Stimulated activated naive B cell treated with anti-CD40 and anti-IgM and Interleukin-4, amounts not matched to agents 10 μg/mL and 1 μg/mL and 100 μg/mL, for 72 hours (primary cell): ENCODE data around the gene CYFIP2.

Experiments used
- ATAC-seq, 2 donors: fragments of 150-1000 bp; cut with Tn5 transposase; replicated peaks; 2 replicates each; pipeline ENCODE4 v1.10.0; 2021; ENCODE audit warnings: moderate library complexity in 1 of 2
- DNase-seq: peaks from one replicate; pipeline ENCODE4 v3.0.0; 2021
- H3K27ac Mint-ChIP-seq: one replicate; pipeline ENCODE4 v1.8.0; 2022; ENCODE audit warnings: mild to moderate bottlenecking, mixed read lengths
- H3K27me3 Mint-ChIP-seq, 2 donors: one replicate each; pipeline ENCODE4 v1.8.0; 2022; ENCODE audit warnings: mixed read lengths in 2 of 2
- H3K36me3 Mint-ChIP-seq, 2 donors: one replicate each; pipeline ENCODE4 v1.8.0; 2022; ENCODE audit warnings: mixed read lengths in 2 of 2, mild to moderate bottlenecking in 1 of 2
- H3K4me1 Mint-ChIP-seq, 2 donors: one replicate each; pipeline ENCODE4 v1.8.0; 2022; ENCODE audit warnings: mixed read lengths in 2 of 2, mild to moderate bottlenecking in 1 of 2
- H3K4me3 Mint-ChIP-seq, 2 donors: one replicate each; pipeline ENCODE4 v1.8.0; 2022; ENCODE audit warnings: mild to moderate bottlenecking in 2 of 2, mixed read lengths in 2 of 2, moderate library complexity in 1 of 2
- H3K9me3 Mint-ChIP-seq, 2 donors: one replicate each; pipeline ENCODE4 v1.8.0; 2022; ENCODE audit warnings: mixed read lengths in 2 of 2, mild to moderate bottlenecking in 1 of 2

Gene CYFIP2

DNA sequence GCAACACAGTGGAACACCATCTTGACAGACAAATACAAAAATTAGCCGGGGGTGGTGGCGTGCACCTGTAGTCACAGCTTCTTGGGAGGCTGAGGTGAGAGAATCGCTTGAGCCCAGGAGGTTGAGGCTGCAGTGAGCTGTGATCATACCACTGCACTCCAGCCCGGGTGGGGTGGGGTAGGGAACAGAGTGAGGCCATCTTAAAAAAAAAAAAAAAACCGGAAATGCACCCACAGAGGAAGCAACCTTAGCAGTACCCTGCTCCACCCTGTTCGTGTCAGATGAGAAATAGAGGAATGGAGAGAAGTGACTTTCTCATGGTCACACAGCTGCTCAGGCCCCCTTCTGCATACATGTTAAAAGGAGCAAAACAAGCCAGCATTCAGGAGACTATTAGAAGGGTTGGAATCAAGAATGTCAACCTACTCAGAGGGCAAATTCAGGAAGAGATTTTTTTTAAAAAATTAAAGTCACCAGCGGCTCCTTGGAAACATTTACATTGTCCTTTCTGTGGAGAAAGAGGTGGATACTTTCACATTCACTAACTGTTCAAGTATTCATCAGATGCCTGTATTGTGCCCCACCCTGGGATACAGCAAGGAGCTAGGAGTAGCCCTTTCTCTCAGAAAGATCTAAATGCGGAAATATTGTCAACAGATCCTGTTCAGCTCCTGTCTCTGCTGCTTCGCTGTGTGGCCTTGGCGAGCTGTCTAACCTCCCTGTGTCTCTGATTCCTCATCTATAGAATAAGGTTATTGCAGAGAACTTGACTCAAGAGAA, 41.0 kb downstream of the CYFIP2 start:
- DNase-seq (no peak), ATAC-seq (peak; percentile 52 to 59)
- no peak overlapping the region for H3K4me3 Mint-ChIP-seq
- H3K27ac Mint-ChIP-seq: peak overlapping the region; percentile 86
- peaks cover 28 to 39% of the 10 kb centered on the region in 2 donors for H3K4me1 Mint-ChIP-seq
- H3K27me3 Mint-ChIP-seq: no peaks in the 10 kb centered on the region
- peaks cover 56 to 76% of the 10 kb centered on the region in 2 donors for H3K36me3 Mint-ChIP-seq
- no peaks in the 10 kb centered on the region for H3K9me3 Mint-ChIP-seq

GRCh38 chr5:157308836-157309465, 43.0 kb downstream of the CYFIP2 start:
- no peak overlapping the region for H3K4me3 Mint-ChIP-seq
- peaks cover 50 to 68% of the 10 kb centered on the region in 2 donors for H3K36me3 Mint-ChIP-seq
- DNase-seq (peak; percentile 15), ATAC-seq (peak; percentile 66 to 76)
- H3K4me1 Mint-ChIP-seq: peaks cover 30 to 44% of the 10 kb centered on the region in 2 donors
- peak overlapping the region; percentile 67 for H3K27ac Mint-ChIP-seq
- no peaks in the 10 kb centered on the region for H3K27me3 Mint-ChIP-seq
- no peaks in the 10 kb centered on the region for H3K9me3 Mint-ChIP-seq

- no peak overlapping the region for H3K4me3 Mint-ChIP-seq
- H3K9me3 Mint-ChIP-seq: no peaks in the 10 kb centered on the region
- no peaks in the 10 kb centered on the region for H3K27me3 Mint-ChIP-seq
- no peak for DNase-seq
- H3K4me1 Mint-ChIP-seq: peaks cover 30 to 44% of the 10 kb centered on the region in 2 donors
- peak overlapping the region; percentile 67 for H3K27ac Mint-ChIP-seq
- ATAC-seq: no peak
- H3K36me3 Mint-ChIP-seq: peaks cover 55 to 75% of the 10 kb centered on the region in 2 donors
Observed at GRCh38 chr5:157309796-157310195, 43.9 kb downstream of the CYFIP2 start.

- no peaks in the 10 kb centered on the region for H3K9me3 Mint-ChIP-seq
- peak overlapping the region; percentile 75 for H3K27ac Mint-ChIP-seq
- ATAC-seq (no peak), DNase-seq (no peak)
- peaks cover 26 to 36% of the 10 kb centered on the region in 2 donors for H3K4me1 Mint-ChIP-seq
- H3K4me3 Mint-ChIP-seq: no peak overlapping the region
- H3K27me3 Mint-ChIP-seq: no peaks in the 10 kb centered on the region
- H3K36me3 Mint-ChIP-seq: peaks cover 43 to 65% of the 10 kb centered on the region in 2 donors
Observed at GRCh38 chr5:157311595-157311994, 45.7 kb downstream of the CYFIP2 start.

DNA sequence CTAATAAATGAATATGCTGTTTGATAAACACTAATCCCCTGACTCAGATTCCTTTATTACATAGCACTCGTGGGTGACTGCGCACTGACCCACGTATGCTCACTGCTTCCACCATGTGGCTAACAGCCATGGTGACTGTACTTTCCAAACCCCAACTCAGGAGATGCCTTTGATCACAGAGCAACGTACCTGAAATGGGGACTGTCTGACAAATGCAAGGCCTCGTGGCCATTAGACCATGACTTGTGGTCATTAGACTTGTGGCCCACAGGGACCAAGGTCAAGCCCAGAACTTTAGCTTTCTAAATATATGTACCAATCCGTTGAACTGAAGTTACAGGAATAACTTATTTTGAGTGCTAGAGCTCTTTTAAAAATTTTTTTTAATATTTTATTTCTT, 46.6 kb downstream of the CYFIP2 start:
- Mint-ChIP-seq H3K9me3 (no peaks in the 10 kb centered on the region), H3K4me3 (no peak overlapping the region), H3K4me1 (peaks cover 24 to 30% of the 10 kb centered on the region in 2 donors), H3K36me3 (peaks cover 40 to 66% of the 10 kb centered on the region in 2 donors), H3K27me3 (no peaks in the 10 kb centered on the region), H3K27ac (peak overlapping the region; percentile 6)
- ATAC-seq: peak; percentile 91 to 92
- peak; percentile 54 for DNase-seq

DNA sequence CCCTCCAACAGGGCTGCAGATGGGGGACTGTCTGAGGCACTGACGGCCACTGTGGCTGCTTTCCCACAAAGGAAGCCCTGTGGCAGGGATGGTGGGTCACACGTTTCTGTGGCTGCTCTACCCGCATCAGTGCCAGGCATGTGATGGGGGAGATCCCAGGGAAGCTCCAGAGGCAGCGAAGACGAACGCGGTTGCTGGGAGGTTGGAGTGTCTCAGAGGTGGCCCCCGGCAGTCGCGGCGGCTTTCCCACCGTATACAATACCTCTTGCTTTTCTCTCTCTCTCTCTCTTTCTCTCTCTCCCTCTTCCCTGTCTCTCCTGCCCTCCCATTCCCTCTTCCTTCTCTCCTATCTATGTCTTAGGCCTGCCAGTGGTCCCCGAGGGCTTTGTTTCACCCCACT, 56.7 kb downstream of the CYFIP2 start:
- no peak overlapping the region for H3K27ac Mint-ChIP-seq
- peaks cover 72 to 81% of the 10 kb centered on the region in 2 donors for H3K36me3 Mint-ChIP-seq
- H3K4me3 Mint-ChIP-seq: no peak overlapping the region
- peaks cover 2 to 5% of the 10 kb centered on the region in 2 donors for H3K4me1 Mint-ChIP-seq
- H3K9me3 Mint-ChIP-seq: no peaks in the 10 kb centered on the region
- ATAC-seq (no peak), DNase-seq (no peak)
- H3K27me3 Mint-ChIP-seq: no peaks in the 10 kb centered on the region

GRCh38 chr5:157323107-157323706, 57.3 kb downstream of the CYFIP2 start:
- Mint-ChIP-seq H3K27me3 (no peaks in the 10 kb centered on the region), H3K4me3 (no peak overlapping the region), H3K36me3 (peaks cover 73 to 77% of the 10 kb centered on the region in 2 donors), H3K27ac (no peak overlapping the region), H3K4me1 (peaks cover 4 to 11% of the 10 kb centered on the region in 2 donors), H3K9me3 (no peaks in the 10 kb centered on the region)
- DNase-seq (no peak), ATAC-seq (no peak)

GRCh38 chr5:157324237-157324636, 58.3 kb downstream of the CYFIP2 start:
- Mint-ChIP-seq H3K4me1 (peaks cover 7 to 14% of the 10 kb centered on the region in 2 donors), H3K4me3 (no peak overlapping the region), H3K27ac (peak overlapping the region; percentile 56), H3K9me3 (no peaks in the 10 kb centered on the region), H3K27me3 (no peaks in the 10 kb centered on the region), H3K36me3 (peaks cover 70 to 75% of the 10 kb centered on the region in 2 donors)
- DNase-seq: no peak
- no peak for ATAC-seq

GRCh38 chr5:157326440-157327005, 60.6 kb downstream of the CYFIP2 start:
- no peak overlapping the region for H3K4me3 Mint-ChIP-seq
- H3K27ac Mint-ChIP-seq: peak overlapping the region; percentile 47
- no peaks in the 10 kb centered on the region for H3K9me3 Mint-ChIP-seq
- DNase-seq (no peak), ATAC-seq (no peak)
- H3K4me1 Mint-ChIP-seq: peaks cover 15 to 25% of the 10 kb centered on the region in 2 donors
- no peaks in the 10 kb centered on the region for H3K27me3 Mint-ChIP-seq
- H3K36me3 Mint-ChIP-seq: peaks cover 64 to 75% of the 10 kb centered on the region in 2 donors

DNA sequence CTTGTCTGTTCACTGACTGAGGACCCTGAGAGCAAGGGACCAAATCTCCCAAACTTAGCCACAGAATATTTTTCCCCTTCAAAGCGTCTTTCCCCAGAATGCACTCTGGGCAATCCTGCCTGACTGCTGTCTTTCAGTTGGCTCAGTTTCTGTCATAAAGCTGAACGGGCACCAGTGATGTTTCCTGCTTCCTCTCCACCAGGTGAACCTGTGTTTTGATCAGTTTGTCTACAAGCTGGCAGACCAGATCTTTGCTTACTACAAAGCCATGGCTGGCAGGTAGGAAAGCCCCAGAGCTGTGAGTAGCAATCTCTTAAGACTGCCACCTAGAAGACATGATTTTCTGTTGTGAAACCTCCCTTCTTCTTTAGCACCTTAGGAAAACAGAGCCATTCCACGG, 61.8 kb downstream of the CYFIP2 start:
- no peak overlapping the region for H3K4me3 Mint-ChIP-seq
- H3K27me3 Mint-ChIP-seq: no peaks in the 10 kb centered on the region
- ATAC-seq (peak; percentile 18 to 31), DNase-seq (no peak)
- peaks cover 57 to 71% of the 10 kb centered on the region in 2 donors for H3K36me3 Mint-ChIP-seq
- H3K27ac Mint-ChIP-seq: peak overlapping the region; percentile 28
- peaks cover 15 to 26% of the 10 kb centered on the region in 2 donors for H3K4me1 Mint-ChIP-seq
- H3K9me3 Mint-ChIP-seq: no peaks in the 10 kb centered on the region

DNA sequence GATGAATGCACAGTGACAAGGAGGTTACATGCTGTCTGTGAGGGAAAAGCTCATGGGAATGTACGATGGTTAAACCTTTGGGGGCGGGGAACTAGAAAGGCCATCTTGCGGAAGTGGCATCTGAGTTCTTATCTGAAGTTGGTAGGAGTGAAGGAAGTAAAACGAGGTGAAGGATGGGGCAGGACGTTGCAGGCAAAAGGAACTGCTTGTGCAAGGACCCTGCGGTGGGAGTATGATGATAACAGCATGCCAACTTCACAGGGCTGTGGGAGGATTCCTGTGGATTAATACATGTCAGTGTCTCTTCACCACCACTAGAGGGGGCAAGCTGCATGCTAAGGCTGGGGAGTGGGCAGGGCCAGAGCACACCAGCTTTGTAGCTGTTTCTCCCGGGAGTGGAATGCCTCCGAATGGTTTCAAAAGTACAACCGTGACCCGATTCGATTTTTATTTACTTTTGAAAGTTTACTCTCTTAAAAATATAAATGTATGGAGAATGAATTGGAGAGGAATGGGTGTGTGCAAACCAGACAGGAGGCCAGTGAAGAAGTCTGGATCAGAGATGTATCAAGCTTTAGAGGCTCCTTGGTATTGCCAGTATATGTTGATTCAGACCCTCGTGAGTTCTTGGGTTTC, 62.5 kb downstream of the CYFIP2 start:
- H3K36me3 Mint-ChIP-seq: peaks cover 56 to 69% of the 10 kb centered on the region in 2 donors
- no peaks in the 10 kb centered on the region for H3K27me3 Mint-ChIP-seq
- no peaks in the 10 kb centered on the region for H3K9me3 Mint-ChIP-seq
- H3K27ac Mint-ChIP-seq: peak overlapping the region; percentile 28
- no peak overlapping the region for H3K4me3 Mint-ChIP-seq
- peak; percentile 26 for DNase-seq
- peaks cover 15 to 26% of the 10 kb centered on the region in 2 donors for H3K4me1 Mint-ChIP-seq
- peak; percentile 96 for ATAC-seq

- Mint-ChIP-seq H3K36me3 (peaks cover 48 to 65% of the 10 kb centered on the region in 2 donors), H3K27me3 (no peaks in the 10 kb centered on the region), H3K9me3 (no peaks in the 10 kb centered on the region), H3K4me3 (no peak overlapping the region), H3K27ac (peak overlapping the region; percentile 47), H3K4me1 (peaks cover 13 to 26% of the 10 kb centered on the region in 2 donors)
- ATAC-seq (peak; percentile 38 to 40), DNase-seq (no peak)
Observed at GRCh38 chr5:157331807-157332206, 65.9 kb downstream of the CYFIP2 start.

DNA sequence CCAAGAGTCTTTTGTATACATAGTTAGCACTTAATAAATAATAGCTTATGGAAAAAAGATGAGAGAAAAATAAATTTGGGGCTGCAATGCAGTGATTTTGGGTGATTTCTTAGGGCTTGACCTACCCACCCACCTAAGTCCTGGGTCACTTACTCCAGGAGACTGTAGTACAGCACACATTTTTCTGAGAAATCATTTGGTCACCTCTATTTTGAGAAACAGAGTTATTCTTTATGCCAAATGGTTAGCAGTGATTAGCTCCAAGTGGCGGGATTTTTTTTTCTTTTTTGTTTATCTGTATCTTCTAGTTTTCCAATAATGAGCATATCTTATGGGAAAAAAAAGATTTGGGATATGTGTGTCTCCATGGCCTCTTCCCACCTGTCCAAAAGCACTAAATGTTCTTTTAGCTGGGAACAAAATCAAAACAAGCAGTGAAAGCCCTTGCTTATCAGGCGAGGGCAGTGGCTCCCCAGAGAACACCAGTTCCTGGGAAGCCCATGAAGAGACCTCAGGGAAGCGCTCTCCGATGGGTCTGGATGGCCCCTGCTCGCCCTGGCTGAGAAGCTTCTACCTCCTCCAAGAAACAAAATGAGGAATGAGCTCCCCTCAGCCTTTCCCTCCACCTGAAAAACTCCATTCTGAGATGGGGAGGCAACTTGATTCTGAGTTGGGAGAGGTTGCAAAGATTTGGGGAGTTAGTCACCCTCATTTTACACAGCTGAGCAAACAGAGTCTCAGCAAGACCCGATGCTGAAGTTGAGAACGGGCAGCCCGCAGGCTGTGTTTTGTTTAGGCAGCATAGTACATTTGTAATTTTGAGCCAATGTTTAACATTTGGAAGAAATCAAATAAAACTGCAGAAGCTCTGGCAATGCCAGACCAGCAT, 69.9 kb downstream of the CYFIP2 start:
- peaks cover 48 to 68% of the 10 kb centered on the region in 2 donors for H3K36me3 Mint-ChIP-seq
- no peak for ATAC-seq

More for the DNA sequence above, 69.9 kb downstream of the CYFIP2 start:
- no peak for DNase-seq
- Mint-ChIP-seq H3K4me1 (peaks cover 3 to 12% of the 10 kb centered on the region in 2 donors), H3K9me3 (no peaks in the 10 kb centered on the region), H3K4me3 (no peak overlapping the region), H3K27me3 (no peaks in the 10 kb centered on the region), H3K27ac (peak overlapping the region; percentile 20)
